ENCODE measurements around the gene SH3BP1. TPM values are rescaled to one million over a fixed set of nuclear protein-coding genes. Genes with fewer than 3 reads are reported as not detected.

SH3BP1 gene
- total and polyA plus RNA-seq, 2 of the 4 experiments (the other 2 are of a cell fraction), result 8.8 to 33.3 TPM

DNA sequence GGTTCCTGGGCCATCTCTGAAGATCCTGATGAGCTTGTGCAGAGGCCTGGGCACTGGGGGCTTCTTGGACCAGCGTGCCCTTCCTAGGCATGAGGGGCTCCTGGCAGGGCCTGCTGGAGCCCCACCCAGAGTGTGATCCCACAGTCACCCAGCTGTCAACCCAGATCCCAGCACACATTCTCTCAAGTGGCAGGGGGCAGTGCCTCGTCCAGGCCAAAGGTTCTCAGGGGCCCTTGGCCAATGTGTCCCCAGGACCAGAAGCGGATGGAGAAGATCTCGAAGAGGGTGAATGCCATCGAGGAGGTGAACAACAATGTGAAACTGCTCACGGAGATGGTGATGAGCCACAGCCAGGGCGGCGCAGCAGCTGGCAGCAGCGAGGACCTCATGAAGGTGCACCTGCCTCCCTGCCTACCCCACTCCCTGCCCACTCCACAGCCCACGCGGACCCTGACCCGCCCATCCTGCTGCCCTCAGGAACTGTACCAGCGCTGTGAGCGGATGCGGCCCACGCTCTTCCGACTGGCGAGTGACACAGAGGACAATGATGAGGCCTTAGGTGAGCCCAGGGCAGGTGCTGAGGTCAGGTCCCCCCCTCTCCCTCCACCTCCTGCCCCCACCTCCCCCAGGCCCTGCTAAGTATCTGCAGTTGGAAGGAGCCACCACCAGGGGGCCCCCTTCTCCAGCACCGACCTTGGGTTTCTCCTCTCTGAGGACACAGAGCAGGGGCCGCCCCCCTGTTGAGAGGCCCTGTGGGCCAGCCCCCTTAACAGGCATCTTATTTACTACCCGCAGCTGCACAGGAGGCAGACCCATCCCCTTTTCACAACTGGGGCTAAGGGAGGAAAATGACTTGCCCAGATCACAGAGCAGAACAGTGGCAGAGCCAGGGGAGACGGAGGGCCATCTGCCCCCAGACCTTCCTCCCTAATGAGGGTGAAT lies 16.1 kb upstream of the SH3BP1 start:
- in situ Hi-C loops (cut with MboI; ENCODE audit: low sequenced_read_pairs) (no loop called here), intact Hi-C loops (cut with micrococcal nuclease) (loop anchor here (1.0 kb wide), 2 partner anchors 58 to 129 kb away; no protein-coding TSS in a partner anchor), dilution Hi-C loops (cut with HindIII; ENCODE audit: low sequenced_read_pairs, unreplicated experiment) (no loop called here)
- CTCF ChIA-PET, result interaction anchor here (0.7 kb wide), 1 partner anchor 10 kb away, joined by 3 read pairs; no protein-coding TSS in a partner anchor
- H3K4me2 ChIP-seq (ENCODE audit: low read depth, low read length), result no peak overlapping the region; the same call in 1 of the 2 replicates
- H3K4me1 ChIP-seq (ENCODE audit: control insufficient read depth, insufficient read depth, low read length), result peaks cover 3% of the 10 kb centered on the region; the same call in 1 of the 2 replicates
- BruUV-seq (replicated peaks), result no TSS peak
- peak; percentile 63 for TF ChIP-seq SMC3 (IDR thresholded peaks at IDR 0.05; ENCODE audit: low read depth, low read length)
- TF ChIP-seq, protein P1, sequence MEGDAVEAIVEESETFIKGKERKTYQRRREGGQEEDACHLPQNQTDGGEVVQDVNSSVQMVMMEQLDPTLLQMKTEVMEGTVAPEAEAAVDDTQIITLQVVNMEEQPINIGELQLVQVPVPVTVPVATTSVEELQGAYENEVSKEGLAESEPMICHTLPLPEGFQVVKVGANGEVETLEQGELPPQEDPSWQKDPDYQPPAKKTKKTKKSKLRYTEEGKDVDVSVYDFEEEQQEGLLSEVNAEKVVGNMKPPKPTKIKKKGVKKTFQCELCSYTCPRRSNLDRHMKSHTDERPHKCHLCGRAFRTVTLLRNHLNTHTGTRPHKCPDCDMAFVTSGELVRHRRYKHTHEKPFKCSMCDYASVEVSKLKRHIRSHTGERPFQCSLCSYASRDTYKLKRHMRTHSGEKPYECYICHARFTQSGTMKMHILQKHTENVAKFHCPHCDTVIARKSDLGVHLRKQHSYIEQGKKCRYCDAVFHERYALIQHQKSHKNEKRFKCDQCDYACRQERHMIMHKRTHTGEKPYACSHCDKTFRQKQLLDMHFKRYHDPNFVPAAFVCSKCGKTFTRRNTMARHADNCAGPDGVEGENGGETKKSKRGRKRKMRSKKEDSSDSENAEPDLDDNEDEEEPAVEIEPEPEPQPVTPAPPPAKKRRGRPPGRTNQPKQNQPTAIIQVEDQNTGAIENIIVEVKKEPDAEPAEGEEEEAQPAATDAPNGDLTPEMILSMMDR (conservative IDR thresholded peaks at IDR 0.05; ENCODE audit: low read depth, low read length), result peak; percentile 70
- TF ChIP-seq CHD1 (IDR thresholded peaks at IDR 0.05; ENCODE audit: low read depth, low read length), result no peak
- TF ChIP-seq MAZ (IDR thresholded peaks at IDR 0.05; ENCODE audit: borderline replicate concordance, low read depth, low read length), result peak; percentile 85
- TF ChIP-seq RAD21 (IDR thresholded peaks at IDR 0.05; ENCODE audit: low read length), result peak; percentile 65
- H2AK9ac ChIP-seq (replicated peaks; ENCODE audit: low read depth, low read length, poor library complexity), result peak overlapping the region; percentile 79
- H3K23ac ChIP-seq (ENCODE audit: low read depth, low read length), result no peak overlapping the region
- H4K20me1 ChIP-seq (ENCODE audit: insufficient read depth, low read length), result no peaks in the 10 kb centered on the region; the same call in 1 of the 2 replicates
- POLR2A ChIA-PET (ENCODE audit: unreplicated experiment), result no interaction called here
- H4K8ac ChIP-seq (ENCODE audit: low read depth in 2 of 2, low read length in 2 of 2), result peak overlapping the region in 1 of 2 experiments; percentile 26; a peak in 1 of 4 replicates
- no peak overlapping the region for H3K4me3 ChIP-seq (ENCODE audit: insufficient read depth, low read depth, low read length)
- peak overlapping the region; percentile 79 for H2AFZ ChIP-seq (replicated peaks; ENCODE audit: low read length, poor library complexity)
- H3K56ac ChIP-seq (ENCODE audit: extremely low read depth, insufficient read depth, low read length), result no peak overlapping the region
- no peak overlapping the region for H2BK120ac ChIP-seq (ENCODE audit: low read depth, low read length)
- peak; percentile 43 for DNase-seq
- H3K9ac ChIP-seq (ENCODE audit: low read depth, low read length), result peak overlapping the region; percentile 3; the same call in 1 of the 2 replicates
- H3K9me1 ChIP-seq (ENCODE audit: insufficient read depth, low read length), result no peaks in the 10 kb centered on the region
- H3K27ac ChIP-seq (ENCODE audit: insufficient read depth, low read length), result peak overlapping the region; percentile 9; the same call in 1 of the 2 replicates
- no peak overlapping the region for H4K91ac ChIP-seq (ENCODE audit: insufficient read depth, low read depth, low read length)
- peaks cover 0 to 12% of the 10 kb centered on the region in 2 experiments; a peak in 2 of 4 replicates for H3K79me1 ChIP-seq (ENCODE audit: low read depth in 1 of 2, low read length in 2 of 2)
- no peak overlapping the region for H2BK5ac ChIP-seq (ENCODE audit: low read depth, low read length, poor library complexity, severe bottlenecking)
- no peak overlapping the region for H2BK15ac ChIP-seq (ENCODE audit: low read depth, low read length)
- no peaks in the 10 kb centered on the region for H3K9me3 ChIP-seq (ENCODE audit: control insufficient read depth, insufficient read depth, low read length)
- H3K4ac ChIP-seq (ENCODE audit: low read depth, low read length), result peak overlapping the region; percentile 56; the same call in 1 of the 2 replicates
- no peaks in the 10 kb centered on the region for H3K27me3 ChIP-seq (ENCODE audit: control insufficient read depth, insufficient read depth, low read length)
- H4K5ac ChIP-seq (ENCODE audit: low read depth, low read length), result peak overlapping the region; percentile 6; the same call in 1 of the 2 replicates
- peaks cover 47% of the 10 kb centered on the region for H3K36me3 ChIP-seq (ENCODE audit: control insufficient read depth, insufficient read depth, low read length)
- ATAC-seq (ENCODE audit: low read depth), result peak; percentile 94
- no peak overlapping the region for H3K14ac ChIP-seq (replicated peaks; ENCODE audit: low read depth, low read length)
- WGBS, 2 experiments (ENCODE audit: extremely low coverage in 2 of 2, insufficient read length in 1 of 2), result 75% methylated on average over 4 of the region's 22 CpGs; no CpG with 5 or more reads in 1 of the 2 experiments
- no peak overlapping the region for H2BK20ac ChIP-seq (ENCODE audit: low read depth, low read length)
- no peak overlapping the region for H3K18ac ChIP-seq (ENCODE audit: low read depth, low read length)
- H2AK5ac ChIP-seq (ENCODE audit: low read depth, low read length), result peak overlapping the region; percentile 63; the same call in 1 of the 2 replicates

Measured in IMR-90 (cell line).